Mesenteric fat pad (tissue), 1 donor: ENCODE data around the gene ESYT1. TPM values are rescaled to one million over a fixed set of nuclear protein-coding genes. Genes with fewer than 3 reads are reported as not detected.

Experiments used
- DNase-seq: peaks from one replicate; pipeline ENCODE4 v3.0.0-alpha.2; 2020; ENCODE audit warnings: low spot score
- total RNA-seq: library from RNA; stranded (reverse); fragmentation: NEBNext Ultra II Directional; extraction: Animal tissue kit (Norgen Biotek cat#: 25700); gene quantifications from one replicate; pipeline ENCODE4 v1.2.1, GENCODE V29; 2021
- donor health status: DM: yes; HTN: yes; CAD: no.

The ESYT1 gene
- total RNA-seq, 1 donor from 2014 or later = 435 TPM

- no peak for DNase-seq
Observed at GRCh38 chr12:56186957-56187356, 58.9 kb downstream of the ESYT1 start.

- DNase-seq = no peak
Observed at GRCh38 chr12:56188131-56188777, 60.2 kb downstream of the ESYT1 start.

GRCh38 chr12:56188778-56189098 is 60.7 kb downstream of the ESYT1 start:
- DNase-seq = no peak

GRCh38 chr12:56189099-56189917 is 61.2 kb downstream of the ESYT1 start, which contains the start of gene SMARCC2:
Gene SMARCC2, minus strand, starts transcription at chr12:56189483. Its CDS starts 22 bp downstream, at chr12:56189461.
- peak; percentile 95 for DNase-seq

GRCh38 chr12:56189918-56190694 is 62.0 kb downstream of the ESYT1 start:
- DNase-seq = peak; percentile 94

- no peak for DNase-seq
Observed at GRCh38 chr12:56190695-56191155, 62.7 kb downstream of the ESYT1 start.

GRCh38 chr12:56192582-56192981 is 64.5 kb downstream of the ESYT1 start:
- DNase-seq = no peak

GRCh38 chr12:56193025-56193578 is 65.0 kb downstream of the ESYT1 start:
- DNase-seq = no peak

Other genes with a start within 250 kb of the ESYT1 start
- gene PYM1, start 200.4 kb upstream of the ESYT1 start, total RNA-seq = 30.5 TPM
- gene DGKA, start 197.1 kb upstream of the ESYT1 start, total RNA-seq = 32.4 TPM
- 0.64 TPM for gene PMEL, start 162.2 kb upstream of the ESYT1 start, total RNA-seq
- 21.4 TPM for gene CDK2, start 161.4 kb upstream of the ESYT1 start, total RNA-seq
- gene RAB5B, start 154.2 kb upstream of the ESYT1 start, total RNA-seq = 88.2 TPM
- 27.7 TPM for gene SUOX, start 131.0 kb upstream of the ESYT1 start, total RNA-seq
- 25.8 TPM for gene IKZF4, start 107.2 kb upstream of the ESYT1 start, total RNA-seq
- gene RPS26, start 86.3 kb upstream of the ESYT1 start, total RNA-seq = 45.3 TPM
- 1.9 TPM for gene ERBB3, start 48.1 kb upstream of the ESYT1 start, total RNA-seq
- gene PA2G4, start 23.7 kb upstream of the ESYT1 start, total RNA-seq = 99.5 TPM
- 2,287 TPM for gene RPL41, start 11.6 kb upstream of the ESYT1 start, total RNA-seq
- gene ZC3H10, start 10.0 kb upstream of the ESYT1 start, total RNA-seq = 7.9 TPM
- 41.3 TPM for gene MYL6B, start 24.3 kb downstream of the ESYT1 start, total RNA-seq
- 2,743 TPM for gene MYL6, start 30.1 kb downstream of the ESYT1 start, total RNA-seq
- gene SMARCC2, start 61.2 kb downstream of the ESYT1 start, total RNA-seq = 113 TPM
- gene RNF41, start 93.7 kb downstream of the ESYT1 start, total RNA-seq = 93.8 TPM
- gene NABP2, start 96.1 kb downstream of the ESYT1 start, total RNA-seq = 18.2 TPM
- gene SLC39A5, start 101.8 kb downstream of the ESYT1 start, total RNA-seq = 0.16 TPM
- gene ANKRD52, start 130.1 kb downstream of the ESYT1 start, total RNA-seq = 46.8 TPM
- gene COQ10A, start 138.7 kb downstream of the ESYT1 start, total RNA-seq = 7.7 TPM
- 374 TPM for gene CS, start 172.1 kb downstream of the ESYT1 start, total RNA-seq
- 87.9 TPM for gene CNPY2, start 187.7 kb downstream of the ESYT1 start, total RNA-seq
- gene PAN2, start 205.7 kb downstream of the ESYT1 start, total RNA-seq = 38.7 TPM
- gene IL23A, start 210.6 kb downstream of the ESYT1 start, total RNA-seq = 0.55 TPM
- 216 TPM for gene STAT2, start 231.8 kb downstream of the ESYT1 start, total RNA-seq
- not detected for gene APOF, start 234.6 kb downstream of the ESYT1 start, total RNA-seq